ENCODE data around the gene ZSCAN26. TPM values are rescaled to one million over a fixed set of nuclear protein-coding genes. Genes with fewer than 3 reads are reported as not detected.
"Not testable (repeated sequence)": the region's sequence is repeated elsewhere in the genome, so short reads cannot be mapped to it uniquely, and the experiment has no call there.

The ZSCAN26 gene
- total RNA-seq, 1 donor from 2014 or later = 15.7 TPM

GRCh38 chr6:28280595-28281287 lies 13.8 kb downstream of the ZSCAN26 start:
- peaks cover 14 to 38% (median 29%) of the 10 kb centered on the region in 3 donors for H3K36me3 ChIP-seq (ENCODE audit: control insufficient read depth in 3 of 3, insufficient read depth in 3 of 3, low read length in 3 of 3)
- H3K27me3 ChIP-seq (ENCODE audit: control insufficient read depth in 3 of 3, insufficient read depth in 3 of 3, low read length in 3 of 3) = no peaks in the 10 kb centered on the region
- H3K9ac ChIP-seq (ENCODE audit: low read depth in 1 of 3, low read length in 3 of 3) = peak overlapping the region; percentile 77 to 80 (median 77)
- H3K27ac ChIP-seq (ENCODE audit: low read depth, low read length) = no peak overlapping the region
- H3K4me3 ChIP-seq (ENCODE audit: low read length in 3 of 3) = peak overlapping the region; percentile 75 to 82 (median 80)
- H3K4me1 ChIP-seq (ENCODE audit: control insufficient read depth in 3 of 3, insufficient read depth in 3 of 3, low read length in 3 of 3) = peaks cover 0 to 8% (median 3%) of the 10 kb centered on the region in 3 donors
- peaks cover 3 to 6% (median 4%) of the 10 kb centered on the region in 3 donors for H3K9me3 ChIP-seq (ENCODE audit: control insufficient read depth in 3 of 3, low read length in 3 of 3)

GRCh38 chr6:28281288-28282064 lies 14.5 kb downstream of the ZSCAN26 start, which contains the start of gene PGBD1:
PGBD1 (plus strand) TSS chr6:28281572; CDS start chr6:28283814, 2,242 bp downstream.
- no peak within 1 kb of the TSS for H3K27ac ChIP-seq (ENCODE audit: low read depth, low read length)
- peaks cover 3 to 6% (median 4%) of the 10 kb centered on the region in 3 donors for H3K9me3 ChIP-seq (ENCODE audit: control insufficient read depth in 3 of 3, low read length in 3 of 3)
- H3K4me3 ChIP-seq (ENCODE audit: low read length in 3 of 3) = peak within 1 kb of the TSS; percentile 75 to 82 (median 80)
- peak within 1 kb of the TSS; percentile 77 to 80 (median 77) for H3K9ac ChIP-seq (ENCODE audit: low read depth in 1 of 3, low read length in 3 of 3)
- peaks cover 0 to 8% (median 3%) of the 10 kb centered on the region in 3 donors for H3K4me1 ChIP-seq (ENCODE audit: control insufficient read depth in 3 of 3, insufficient read depth in 3 of 3, low read length in 3 of 3)
- H3K36me3 ChIP-seq (ENCODE audit: control insufficient read depth in 3 of 3, insufficient read depth in 3 of 3, low read length in 3 of 3) = peaks cover 10 to 38% (median 24%) of the 10 kb centered on the region in 3 donors
- H3K27me3 ChIP-seq (ENCODE audit: control insufficient read depth in 3 of 3, insufficient read depth in 3 of 3, low read length in 3 of 3) = no peaks in the 10 kb centered on the region

- Histone ChIP-seq H3K4me1 (ENCODE audit: control insufficient read depth in 3 of 3, insufficient read depth in 3 of 3, low read length in 3 of 3) (peaks cover 0 to 8% (median 3%) of the 10 kb centered on the region in 3 donors), H3K27ac (ENCODE audit: low read depth, low read length) (no peak overlapping the region), H3K4me3 (ENCODE audit: low read length in 3 of 3) (no peak overlapping the region), H3K27me3 (ENCODE audit: control insufficient read depth in 3 of 3, insufficient read depth in 3 of 3, low read length in 3 of 3) (no peaks in the 10 kb centered on the region), H3K9me3 (ENCODE audit: control insufficient read depth in 3 of 3, low read length in 3 of 3) (peaks cover 3 to 6% (median 4%) of the 10 kb centered on the region in 3 donors), H3K36me3 (ENCODE audit: control insufficient read depth in 3 of 3, insufficient read depth in 3 of 3, low read length in 3 of 3) (peaks cover 10 to 38% (median 25%) of the 10 kb centered on the region in 3 donors), H3K9ac (ENCODE audit: low read depth in 1 of 3, low read length in 3 of 3) (no peak overlapping the region)
These were observed 16.0 kb downstream of the ZSCAN26 start for GRCh38 chr6:28282926-28283325.

GRCh38 chr6:28291573-28291972 lies 24.6 kb downstream of the ZSCAN26 start:
- H3K4me3 ChIP-seq (ENCODE audit: low read length in 3 of 3) = no peak overlapping the region
- no peaks in the 10 kb centered on the region for H3K9me3 ChIP-seq (ENCODE audit: control insufficient read depth in 3 of 3, low read length in 3 of 3)
- H3K4me1 ChIP-seq (ENCODE audit: control insufficient read depth in 3 of 3, insufficient read depth in 3 of 3, low read length in 3 of 3) = no peaks in the 10 kb centered on the region
- H3K36me3 ChIP-seq (ENCODE audit: control insufficient read depth in 3 of 3, insufficient read depth in 3 of 3, low read length in 3 of 3) = peaks cover 10 to 23% (median 10%) of the 10 kb centered on the region in 3 donors
- H3K27ac ChIP-seq (ENCODE audit: low read depth, low read length) = no peak overlapping the region
- no peaks in the 10 kb centered on the region for H3K27me3 ChIP-seq (ENCODE audit: control insufficient read depth in 3 of 3, insufficient read depth in 3 of 3, low read length in 3 of 3)
- no peak overlapping the region for H3K9ac ChIP-seq (ENCODE audit: low read depth in 1 of 3, low read length in 3 of 3)

GRCh38 chr6:28295326-28295725 lies 28.4 kb downstream of the ZSCAN26 start:
- H3K27ac ChIP-seq (ENCODE audit: low read depth, low read length) = no peak overlapping the region
- no peaks in the 10 kb centered on the region for H3K4me1 ChIP-seq (ENCODE audit: control insufficient read depth in 3 of 3, insufficient read depth in 3 of 3, low read length in 3 of 3)
- peaks cover 5 to 17% (median 11%) of the 10 kb centered on the region in 3 donors for H3K36me3 ChIP-seq (ENCODE audit: control insufficient read depth in 3 of 3, insufficient read depth in 3 of 3, low read length in 3 of 3)
- H3K27me3 ChIP-seq (ENCODE audit: control insufficient read depth in 3 of 3, insufficient read depth in 3 of 3, low read length in 3 of 3) = no peaks in the 10 kb centered on the region
- no peak overlapping the region for H3K9ac ChIP-seq (ENCODE audit: low read depth in 1 of 3, low read length in 3 of 3)
- H3K4me3 ChIP-seq (ENCODE audit: low read length in 3 of 3) = no peak overlapping the region
- no peaks in the 10 kb centered on the region for H3K9me3 ChIP-seq (ENCODE audit: control insufficient read depth in 3 of 3, low read length in 3 of 3)

GRCh38 chr6:28296520-28297060 lies 29.6 kb downstream of the ZSCAN26 start:
- Histone ChIP-seq H3K4me1 (ENCODE audit: control insufficient read depth in 3 of 3, insufficient read depth in 3 of 3, low read length in 3 of 3) (no peaks in the 10 kb centered on the region), H3K4me3 (ENCODE audit: low read length in 3 of 3) (no peak overlapping the region), H3K27me3 (ENCODE audit: control insufficient read depth in 3 of 3, insufficient read depth in 3 of 3, low read length in 3 of 3) (no peaks in the 10 kb centered on the region), H3K27ac (ENCODE audit: low read depth, low read length) (no peak overlapping the region), H3K9me3 (ENCODE audit: control insufficient read depth in 3 of 3, low read length in 3 of 3) (no peaks in the 10 kb centered on the region), H3K9ac (ENCODE audit: low read depth in 1 of 3, low read length in 3 of 3) (no peak overlapping the region), H3K36me3 (ENCODE audit: control insufficient read depth in 3 of 3, insufficient read depth in 3 of 3, low read length in 3 of 3) (peaks cover 5 to 19% (median 18%) of the 10 kb centered on the region in 3 donors)

GRCh38 chr6:28303570-28303969 lies 36.6 kb downstream of the ZSCAN26 start:
- no peaks in the 10 kb centered on the region for H3K27me3 ChIP-seq (ENCODE audit: control insufficient read depth in 3 of 3, insufficient read depth in 3 of 3, low read length in 3 of 3)
- peaks cover 0 to 15% (median 6%) of the 10 kb centered on the region in 3 donors for H3K36me3 ChIP-seq (ENCODE audit: control insufficient read depth in 3 of 3, insufficient read depth in 3 of 3, low read length in 3 of 3)
- H3K27ac ChIP-seq (ENCODE audit: low read depth, low read length) = no peak overlapping the region
- H3K4me1 ChIP-seq (ENCODE audit: control insufficient read depth in 3 of 3, insufficient read depth in 3 of 3, low read length in 3 of 3) = no peaks in the 10 kb centered on the region
- no peaks in the 10 kb centered on the region for H3K9me3 ChIP-seq (ENCODE audit: control insufficient read depth in 3 of 3, low read length in 3 of 3)
- no peak overlapping the region for H3K9ac ChIP-seq (ENCODE audit: low read depth in 1 of 3, low read length in 3 of 3)
- H3K4me3 ChIP-seq (ENCODE audit: low read length in 3 of 3) = no peak overlapping the region

GRCh38 chr6:28306363-28306762 lies 39.4 kb downstream of the ZSCAN26 start:
- not testable (repeated sequence) for H3K27me3 ChIP-seq (ENCODE audit: control insufficient read depth in 3 of 3, insufficient read depth in 3 of 3, low read length in 3 of 3); H3K9ac ChIP-seq (ENCODE audit: low read depth in 1 of 3, low read length in 3 of 3); H3K4me3 ChIP-seq (ENCODE audit: low read length in 3 of 3); H3K36me3 ChIP-seq (ENCODE audit: control insufficient read depth in 3 of 3, insufficient read depth in 3 of 3, low read length in 3 of 3); H3K4me1 ChIP-seq (ENCODE audit: control insufficient read depth in 3 of 3, insufficient read depth in 3 of 3, low read length in 3 of 3); H3K27ac ChIP-seq (ENCODE audit: low read depth, low read length); H3K9me3 ChIP-seq (ENCODE audit: control insufficient read depth in 3 of 3, low read length in 3 of 3)

GRCh38 chr6:28311139-28311823 lies 44.3 kb downstream of the ZSCAN26 start:
- Histone ChIP-seq H3K4me3 (ENCODE audit: low read length in 3 of 3) (no peak overlapping the region), H3K36me3 (ENCODE audit: control insufficient read depth in 3 of 3, insufficient read depth in 3 of 3, low read length in 3 of 3) (peaks cover 0 to 5% (median 4%) of the 10 kb centered on the region in 3 donors)

More at GRCh38 chr6:28311139-28311823, 44.3 kb downstream of the ZSCAN26 start:
- no peaks in the 10 kb centered on the region for H3K27me3 ChIP-seq (ENCODE audit: control insufficient read depth in 3 of 3, insufficient read depth in 3 of 3, low read length in 3 of 3)
- H3K27ac ChIP-seq (ENCODE audit: low read depth, low read length) = no peak overlapping the region
- H3K9me3 ChIP-seq (ENCODE audit: control insufficient read depth in 3 of 3, low read length in 3 of 3) = no peaks in the 10 kb centered on the region
- no peak overlapping the region for H3K9ac ChIP-seq (ENCODE audit: low read depth in 1 of 3, low read length in 3 of 3)
- H3K4me1 ChIP-seq (ENCODE audit: control insufficient read depth in 3 of 3, insufficient read depth in 3 of 3, low read length in 3 of 3) = no peaks in the 10 kb centered on the region

Data from skeletal muscle tissue (tissue), 4 donors.